Measurements from ENCODE around the gene EHBP1.

GRCh38 chr2:63048367-63049171, 343.1 kb downstream of the EHBP1 start:
- TF ChIP-seq CTCF (conservative IDR thresholded peaks at IDR 0.05 in 1 of 2, IDR thresholded peaks at IDR 0.05 in 1 of 2; ENCODE audit: extremely low read depth in 1 of 2, insufficient read depth in 1 of 2, low read depth in 1 of 2, low read length in 2 of 2) = no peak
- no peak for TF ChIP-seq EZH2 (IDR thresholded peaks at IDR 0.05; ENCODE audit: borderline replicate concordance, low read length)
